SK-N-SH treated with all-trans-retinoic acid at 6 μM for 48 hours (cell line): ENCODE data around the gene EP400.
"Not testable (repeated sequence)": the region's sequence is repeated elsewhere in the genome, so short reads cannot be mapped to it uniquely, and the experiment has no call there.

ENCODE experiments used
- ARNTL ChIP-seq: fragments of 450-650 bp; formaldehyde crosslinking; IDR thresholded peaks from 2 replicates; pipeline ENCODE4 v1.5.0; 2020; ENCODE audit warnings: low read depth, mild to moderate bottlenecking, moderate library complexity, borderline replicate concordance
- BACH2 ChIP-seq: fragments of 250-450 bp; sonication (Bioruptor Pico); IDR thresholded peaks from 2 replicates; pipeline ENCODE4 v1.9.0; 2021; ENCODE audit warnings: mild to moderate bottlenecking, borderline replicate concordance
- CSDC2 ChIP-seq: fragments of 250-450 bp; sonication (Bioruptor Pico); IDR thresholded peaks from 2 replicates; pipeline ENCODE4 v1.5.0; 2020; ENCODE audit warnings: mild to moderate bottlenecking, moderate library complexity
- OSR1 ChIP-seq: fragments of 250-450 bp; sonication (Bioruptor Pico); IDR thresholded peaks from 2 replicates; pipeline ENCODE4 v1.8.0; 2022; ENCODE audit warnings: moderate library complexity, mild to moderate bottlenecking, inconsistent platforms
- ZC3H10 ChIP-seq: fragments of 250-450 bp; sonication (Bioruptor Pico); IDR thresholded peaks from 2 replicates; pipeline ENCODE4 v1.5.1; 2021; ENCODE audit warnings: mild to moderate bottlenecking, moderate library complexity
- ZFP3 ChIP-seq: fragments of 250-450 bp; sonication (Bioruptor Pico); IDR thresholded peaks from 2 replicates; pipeline ENCODE4 v1.5.0; 2020; ENCODE audit warnings: mild to moderate bottlenecking, moderate library complexity
- ZFP30 ChIP-seq: fragments of 450-650 bp; formaldehyde crosslinking; IDR thresholded peaks from 2 replicates; pipeline ENCODE4 v1.5.0; 2022; ENCODE audit warnings: mild to moderate bottlenecking, moderate library complexity
- ZNF565 ChIP-seq: fragments of 450-650 bp; formaldehyde crosslinking; conservative IDR thresholded peaks from 2 replicates; pipeline ENCODE4 v1.5.0; 2020; ENCODE audit warnings: low read depth, mild to moderate bottlenecking, moderate library complexity
- TF ChIP-seq, protein P1 (sequence below): fragments of 250-450 bp; sonication (Bioruptor Pico); IDR thresholded peaks from 2 replicates; pipeline ENCODE4 v1.5.0; 2020; ENCODE audit warnings: mild to moderate bottlenecking, moderate library complexity
- TF ChIP-seq, protein P2 (sequence below): fragments of 250-450 bp; sonication (Bioruptor Pico); IDR thresholded peaks from 2 replicates; pipeline ENCODE4 v1.8.0; 2020; ENCODE audit warnings: mild to moderate bottlenecking, moderate library complexity, borderline replicate concordance

DNA sequence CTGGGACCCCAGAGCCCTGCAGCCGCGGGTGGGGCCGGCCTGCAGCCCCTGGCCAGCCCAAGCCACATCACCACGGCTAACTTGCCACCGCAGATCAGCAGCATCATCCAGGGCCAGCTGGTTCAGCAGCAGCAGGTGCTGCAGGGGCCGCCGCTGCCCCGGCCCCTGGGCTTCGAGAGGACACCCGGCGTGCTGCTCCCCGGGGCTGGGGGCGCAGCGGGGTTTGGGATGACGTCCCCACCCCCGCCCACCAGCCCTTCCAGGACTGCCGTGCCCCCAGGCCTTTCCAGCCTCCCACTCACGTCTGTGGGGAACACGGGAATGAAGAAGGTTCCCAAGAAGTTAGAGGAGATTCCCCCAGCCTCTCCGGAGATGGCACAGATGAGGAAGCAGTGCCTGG is 11.6 kb downstream of the EP400 start:
- not testable (repeated sequence) for TF ChIP-seq OSR1 (CRISPR knock-in tag); ZNF565; ZFP30; CSDC2 (CRISPR knock-in tag); BACH2 (CRISPR knock-in tag); ZFP3 (CRISPR knock-in tag); ZC3H10; ARNTL (CRISPR knock-in tag)
- TF ChIP-seq, protein P1, sequence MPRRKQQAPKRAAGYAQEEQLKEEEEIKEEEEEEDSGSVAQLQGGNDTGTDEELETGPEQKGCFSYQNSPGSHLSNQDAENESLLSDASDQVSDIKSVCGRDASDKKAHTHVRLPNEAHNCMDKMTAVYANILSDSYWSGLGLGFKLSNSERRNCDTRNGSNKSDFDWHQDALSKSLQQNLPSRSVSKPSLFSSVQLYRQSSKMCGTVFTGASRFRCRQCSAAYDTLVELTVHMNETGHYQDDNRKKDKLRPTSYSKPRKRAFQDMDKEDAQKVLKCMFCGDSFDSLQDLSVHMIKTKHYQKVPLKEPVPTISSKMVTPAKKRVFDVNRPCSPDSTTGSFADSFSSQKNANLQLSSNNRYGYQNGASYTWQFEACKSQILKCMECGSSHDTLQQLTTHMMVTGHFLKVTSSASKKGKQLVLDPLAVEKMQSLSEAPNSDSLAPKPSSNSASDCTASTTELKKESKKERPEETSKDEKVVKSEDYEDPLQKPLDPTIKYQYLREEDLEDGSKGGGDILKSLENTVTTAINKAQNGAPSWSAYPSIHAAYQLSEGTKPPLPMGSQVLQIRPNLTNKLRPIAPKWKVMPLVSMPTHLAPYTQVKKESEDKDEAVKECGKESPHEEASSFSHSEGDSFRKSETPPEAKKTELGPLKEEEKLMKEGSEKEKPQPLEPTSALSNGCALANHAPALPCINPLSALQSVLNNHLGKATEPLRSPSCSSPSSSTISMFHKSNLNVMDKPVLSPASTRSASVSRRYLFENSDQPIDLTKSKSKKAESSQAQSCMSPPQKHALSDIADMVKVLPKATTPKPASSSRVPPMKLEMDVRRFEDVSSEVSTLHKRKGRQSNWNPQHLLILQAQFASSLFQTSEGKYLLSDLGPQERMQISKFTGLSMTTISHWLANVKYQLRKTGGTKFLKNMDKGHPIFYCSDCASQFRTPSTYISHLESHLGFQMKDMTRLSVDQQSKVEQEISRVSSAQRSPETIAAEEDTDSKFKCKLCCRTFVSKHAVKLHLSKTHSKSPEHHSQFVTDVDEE (CRISPR knock-in tag), result not testable (repeated sequence)
- TF ChIP-seq, protein P2, sequence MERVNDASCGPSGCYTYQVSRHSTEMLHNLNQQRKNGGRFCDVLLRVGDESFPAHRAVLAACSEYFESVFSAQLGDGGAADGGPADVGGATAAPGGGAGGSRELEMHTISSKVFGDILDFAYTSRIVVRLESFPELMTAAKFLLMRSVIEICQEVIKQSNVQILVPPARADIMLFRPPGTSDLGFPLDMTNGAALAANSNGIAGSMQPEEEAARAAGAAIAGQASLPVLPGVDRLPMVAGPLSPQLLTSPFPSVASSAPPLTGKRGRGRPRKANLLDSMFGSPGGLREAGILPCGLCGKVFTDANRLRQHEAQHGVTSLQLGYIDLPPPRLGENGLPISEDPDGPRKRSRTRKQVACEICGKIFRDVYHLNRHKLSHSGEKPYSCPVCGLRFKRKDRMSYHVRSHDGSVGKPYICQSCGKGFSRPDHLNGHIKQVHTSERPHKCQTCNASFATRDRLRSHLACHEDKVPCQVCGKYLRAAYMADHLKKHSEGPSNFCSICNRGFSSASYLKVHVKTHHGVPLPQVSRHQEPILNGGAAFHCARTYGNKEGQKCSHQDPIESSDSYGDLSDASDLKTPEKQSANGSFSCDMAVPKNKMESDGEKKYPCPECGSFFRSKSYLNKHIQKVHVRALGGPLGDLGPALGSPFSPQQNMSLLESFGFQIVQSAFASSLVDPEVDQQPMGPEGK (CRISPR knock-in tag), result not testable (repeated sequence)
